ENCODE measurements around the gene CACNA1G.

The CACNA1G gene

GRCh38 chr17:50620858-50621257 lies 60.3 kb downstream of the CACNA1G start:
- no peaks in the 10 kb centered on the region for H3K4me1 ChIP-seq (ENCODE audit: control insufficient read depth in 1 of 2, insufficient read depth in 1 of 2, low read depth in 1 of 2, low read length in 1 of 2)
- no peaks in the 10 kb centered on the region for H3K9me3 ChIP-seq
- no peak for TF ChIP-seq CTCF (IDR thresholded peaks at IDR 0.05)
- no peaks in the 10 kb centered on the region for H3K36me3 ChIP-seq
- peaks cover 34% of the 10 kb centered on the region for H3K27me3 ChIP-seq
- H3K4me3 ChIP-seq (ENCODE audit: low read depth in 1 of 2, low read length in 1 of 2) = no peak overlapping the region
- no peak overlapping the region for H3K27ac ChIP-seq

- Histone ChIP-seq H3K27ac (no peak overlapping the region), H3K27me3 (peaks cover 42% of the 10 kb centered on the region)
These were observed 61.1 kb downstream of the CACNA1G start for GRCh38 chr17:50621574-50622031.

GRCh38 chr17:50624321-50624934 lies 63.9 kb downstream of the CACNA1G start:
- Histone ChIP-seq H3K27ac (no peak overlapping the region), H3K4me1 (ENCODE audit: control insufficient read depth in 1 of 2, insufficient read depth in 1 of 2, low read depth in 1 of 2, low read length in 1 of 2) (no peaks in the 10 kb centered on the region)

More at GRCh38 chr17:50621574-50622031, 61.1 kb downstream of the CACNA1G start:
- Histone ChIP-seq H3K36me3 (no peaks in the 10 kb centered on the region), H3K9me3 (no peaks in the 10 kb centered on the region), H3K4me3 (ENCODE audit: low read depth in 1 of 2, low read length in 1 of 2) (no peak overlapping the region), H3K4me1 (ENCODE audit: control insufficient read depth in 1 of 2, insufficient read depth in 1 of 2, low read depth in 1 of 2, low read length in 1 of 2) (no peaks in the 10 kb centered on the region)
- TF ChIP-seq CTCF (IDR thresholded peaks at IDR 0.05) = no peak

GRCh38 chr17:50625032-50625871 lies 64.7 kb downstream of the CACNA1G start:
- Histone ChIP-seq H3K27ac (no peak overlapping the region), H3K27me3 (peaks cover 70% of the 10 kb centered on the region), H3K9me3 (no peaks in the 10 kb centered on the region), H3K4me3 (ENCODE audit: low read depth in 1 of 2, low read length in 1 of 2) (no peak overlapping the region), H3K36me3 (no peaks in the 10 kb centered on the region), H3K4me1 (ENCODE audit: control insufficient read depth in 1 of 2, insufficient read depth in 1 of 2, low read depth in 1 of 2, low read length in 1 of 2) (no peaks in the 10 kb centered on the region)
- TF ChIP-seq CTCF (IDR thresholded peaks at IDR 0.05) = no peak

More at GRCh38 chr17:50624321-50624934, 63.9 kb downstream of the CACNA1G start:
- Histone ChIP-seq H3K9me3 (no peaks in the 10 kb centered on the region), H3K4me3 (ENCODE audit: low read depth in 1 of 2, low read length in 1 of 2) (no peak overlapping the region), H3K27me3 (peaks cover 70% of the 10 kb centered on the region), H3K36me3 (no peaks in the 10 kb centered on the region)
- TF ChIP-seq CTCF (IDR thresholded peaks at IDR 0.05) = no peak

- Histone ChIP-seq H3K4me1 (ENCODE audit: control insufficient read depth in 1 of 2, insufficient read depth in 1 of 2, low read depth in 1 of 2, low read length in 1 of 2) (no peaks in the 10 kb centered on the region), H3K36me3 (no peaks in the 10 kb centered on the region), H3K27ac (no peak overlapping the region), H3K9me3 (no peaks in the 10 kb centered on the region), H3K27me3 (peaks cover 70% of the 10 kb centered on the region), H3K4me3 (ENCODE audit: low read depth in 1 of 2, low read length in 1 of 2) (no peak overlapping the region)
- peak; percentile 26 for TF ChIP-seq CTCF (IDR thresholded peaks at IDR 0.05)
These were observed 65.6 kb downstream of the CACNA1G start for GRCh38 chr17:50626037-50626574.

Measured in neutrophil (primary cell).